Neural progenitor cell (in vitro differentiated cells): ENCODE results near the gene GATA5. TPM values are rescaled to one million over a fixed set of nuclear protein-coding genes. Genes with fewer than 3 reads are reported as not detected.
A peak's percentile ranks its signal among the peaks of the same experiment; 100 is the strongest.

ENCODE experiments used
- DNase-seq: peaks from one replicate; pipeline ENCODE4 v3.0.0-alpha.2; 2016; ENCODE audit warnings: low spot score
- H2AFZ ChIP-seq: fragments of 200-600 bp; sonication (generic); replicated peaks from 2 replicates; pipeline ENCODE4 v1.6.1; 2016; ENCODE audit warnings: antibody characterized with exemption
- H3F3A ChIP-seq: fragments of 200-600 bp; sonication (generic); 2 replicates; pipeline ENCODE4 v1.6.1; 2016; ENCODE audit warnings: antibody characterized with exemption, low read depth
- H3K27ac ChIP-seq: fragments of 200-600 bp; sonication (generic); 2 replicates; pipeline ENCODE4 v1.5.1; 2016; ENCODE audit warnings: mild to moderate bottlenecking
- H3K27me3 ChIP-seq: fragments of 200-600 bp; sonication (generic); 2 replicates; pipeline ENCODE4 v1.6.1; 2016; ENCODE audit warnings: mild to moderate bottlenecking, moderate library complexity
- H3K36me3 ChIP-seq: fragments of 200-600 bp; sonication (generic); 2 replicates; pipeline ENCODE4 v1.5.1; 2016
- H3K4me1 ChIP-seq: fragments of 200-600 bp; sonication (generic); 2 replicates; pipeline ENCODE4 v1.6.1; 2016; ENCODE audit warnings: mixed run types
- H3K4me2 ChIP-seq: fragments of 200-600 bp; sonication (generic); 2 replicates; pipeline ENCODE4 v1.6.1; 2016
- H3K4me3 ChIP-seq: fragments of 200-600 bp; sonication (generic); 2 replicates; pipeline ENCODE4 v1.5.1; 2016
- H3K79me2 ChIP-seq: fragments of 200-600 bp; sonication (generic); 2 replicates; pipeline ENCODE4 v1.6.1; 2016; ENCODE audit warnings: low read depth
- H3K9ac ChIP-seq: fragments of 200-600 bp; sonication (generic); 2 replicates; pipeline ENCODE4 v1.6.1; 2016
- H3K9me3 ChIP-seq: fragments of 200-600 bp; sonication (generic); 2 replicates; pipeline ENCODE4 v1.5.1; 2016; ENCODE audit warnings: low read depth
- H4K20me1 ChIP-seq: fragments of 200-600 bp; sonication (generic); 2 replicates; pipeline ENCODE4 v1.6.1; 2016; ENCODE audit warnings: low read depth
- H3K27ac Mint-ChIP-seq: 3 replicates; pipeline ENCODE4 v1.8.0; 2021; ENCODE audit warnings: mixed read lengths
- H3K27me3 Mint-ChIP-seq: 2 replicates; pipeline ENCODE4 v1.8.0; 2022; ENCODE audit warnings: low read depth, mild to moderate bottlenecking, inconsistent platforms, moderate library complexity, mixed read lengths; ENCODE audit not compliant: insufficient read depth
- H3K36me3 Mint-ChIP-seq: 3 replicates; pipeline ENCODE4 v1.8.0; 2021; ENCODE audit warnings: mixed read lengths
- H3K4me1 Mint-ChIP-seq: 3 replicates; pipeline ENCODE4 v1.8.0; 2021; ENCODE audit warnings: mixed read lengths
- H3K4me3 Mint-ChIP-seq: 3 replicates; pipeline ENCODE4 v1.8.0; 2021; ENCODE audit warnings: mild to moderate bottlenecking, moderate library complexity, mixed read lengths
- H3K9me3 Mint-ChIP-seq: 3 replicates; pipeline ENCODE4 v1.8.0; 2020; ENCODE audit warnings: mixed read lengths
- CTCF ChIP-seq: fragments of 200-600 bp; sonication (generic); IDR thresholded peaks from 2 replicates; pipeline ENCODE4 v1.5.1; 2017; ENCODE audit warnings: antibody characterized with exemption, mild to moderate bottlenecking
- EZH2 ChIP-seq: fragments of 200-600 bp; sonication (generic); IDR thresholded peaks from 2 replicates; pipeline ENCODE4 v1.6.1; 2017; ENCODE audit warnings: antibody characterized with exemption, mild to moderate bottlenecking, moderate library complexity
- EZH2phosphoT487 ChIP-seq: fragments of 200-600 bp; sonication (generic); IDR thresholded peaks from 2 replicates; pipeline ENCODE4 v1.6.1; 2017; ENCODE audit warnings: antibody characterized with exemption
- total RNA-seq: library from RNA; depleted of rRNA; stranded (reverse); fragments of >200 nt; gene quantifications from 2 replicates; pipeline ENCODE4 v1.2.3, GENCODE V29; 2015; ENCODE audit warnings: low replicate concordance

GATA5 gene
- total RNA-seq, 1 donor from 2014 or later, result not detected

GRCh38 chr20:62483613-62484458 lies 8.0 kb upstream of the GATA5 start:
- Mint-ChIP-seq H3K4me3 (no peak overlapping the region), H3K9me3 (no peaks in the 10 kb centered on the region), H3K27me3 (peaks cover 31% of the 10 kb centered on the region), H3K36me3 (no peaks in the 10 kb centered on the region), H3K4me1 (peaks cover 40% of the 10 kb centered on the region), H3K27ac (no peak overlapping the region)
- Histone ChIP-seq H3K4me2 (no peak overlapping the region), H3K79me2 (no peaks in the 10 kb centered on the region), H3K9me3 (no peaks in the 10 kb centered on the region), H4K20me1 (peaks cover 40% of the 10 kb centered on the region), H3K9ac (no peak overlapping the region), H3K36me3 (no peaks in the 10 kb centered on the region), H2AFZ (no peak overlapping the region), H3F3A (peaks cover 19% of the 10 kb centered on the region), H3K4me3 (no peak overlapping the region), H3K27me3 (peaks cover 81% of the 10 kb centered on the region), H3K4me1 (peaks cover 48% of the 10 kb centered on the region), H3K27ac (no peak overlapping the region)
- DNase-seq, result no peak
- TF ChIP-seq EZH2phosphoT487 (no peak), EZH2 (no peak)

- TF ChIP-seq EZH2phosphoT487, result no peak
- TF ChIP-seq EZH2, result no peak
- no peak for TF ChIP-seq CTCF
- peak; percentile 40 for DNase-seq
- Histone ChIP-seq H3K4me3 (peak overlapping the region; percentile 14), H4K20me1 (peaks cover 47% of the 10 kb centered on the region), H3K4me1 (peaks cover 48% of the 10 kb centered on the region), H3K9ac (no peak overlapping the region), H2AFZ (no peak overlapping the region), H3F3A (peaks cover 19% of the 10 kb centered on the region), H3K27me3 (peaks cover 90% of the 10 kb centered on the region), H3K4me2 (peak overlapping the region; percentile 64), H3K79me2 (no peaks in the 10 kb centered on the region), H3K27ac (no peak overlapping the region), H3K9me3 (no peaks in the 10 kb centered on the region), H3K36me3 (no peaks in the 10 kb centered on the region)
- peak overlapping the region; percentile 71 for H3K4me3 Mint-ChIP-seq
- H3K36me3 Mint-ChIP-seq, result no peaks in the 10 kb centered on the region
- no peak overlapping the region for H3K27ac Mint-ChIP-seq
- H3K27me3 Mint-ChIP-seq, result peaks cover 33% of the 10 kb centered on the region
- peaks cover 38% of the 10 kb centered on the region for H3K4me1 Mint-ChIP-seq
- no peaks in the 10 kb centered on the region for H3K9me3 Mint-ChIP-seq
Observed at GRCh38 chr20:62482974-62483373, 7.2 kb upstream of the GATA5 start.

- Histone ChIP-seq H3K4me2 (peak overlapping the region; percentile 64), H3K4me3 (peak overlapping the region; percentile 14), H3K79me2 (no peaks in the 10 kb centered on the region), H3K9ac (no peak overlapping the region), H3F3A (peaks cover 19% of the 10 kb centered on the region), H3K27ac (no peak overlapping the region), H2AFZ (no peak overlapping the region), H3K27me3 (peaks cover 95% of the 10 kb centered on the region), H3K36me3 (no peaks in the 10 kb centered on the region), H3K9me3 (no peaks in the 10 kb centered on the region), H3K4me1 (peaks cover 42% of the 10 kb centered on the region), H4K20me1 (peaks cover 54% of the 10 kb centered on the region)
- TF ChIP-seq CTCF (no peak), EZH2 (peak; percentile 15)
- peak; percentile 53 for DNase-seq
- Mint-ChIP-seq H3K4me3 (peak overlapping the region; percentile 71), H3K4me1 (peaks cover 38% of the 10 kb centered on the region), H3K27ac (no peak overlapping the region), H3K27me3 (peaks cover 40% of the 10 kb centered on the region), H3K9me3 (no peaks in the 10 kb centered on the region), H3K36me3 (no peaks in the 10 kb centered on the region)
Observed at GRCh38 chr20:62482146-62482809, 6.5 kb upstream of the GATA5 start.
